Measurements from ENCODE around the gene NRF1. TPM values are rescaled to one million over a fixed set of nuclear protein-coding genes. Genes with fewer than 3 reads are reported as not detected.

NRF1 gene
- total RNA-seq, 1 experiment from 2014 or later = 14.0 TPM

DNA sequence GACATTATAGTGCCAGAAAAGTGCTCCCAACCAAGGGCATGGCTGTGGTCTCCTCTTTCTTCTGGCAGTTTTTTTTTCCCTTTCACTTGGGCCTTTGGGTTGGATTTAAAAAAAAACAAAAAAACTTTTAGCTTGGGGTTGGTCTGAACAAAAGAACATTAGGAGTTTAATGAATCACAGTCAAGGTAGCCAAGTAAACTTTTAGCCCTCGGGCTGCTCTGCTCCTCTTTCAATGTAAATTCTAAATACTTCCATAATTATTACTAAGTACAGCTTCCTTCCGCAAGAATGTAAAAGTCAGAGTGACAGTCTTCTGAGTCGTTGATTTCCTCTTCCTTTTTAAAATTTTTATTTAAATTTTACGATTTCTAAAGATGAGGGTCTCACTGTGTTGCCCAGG lies 79.2 kb downstream of the NRF1 start:
- no peak for DNase-seq (ENCODE audit: low read depth, low spot score)
- no peak overlapping the region for H3K27ac ChIP-seq (ENCODE audit: low read length)
- H3K4me1 ChIP-seq (ENCODE audit: control insufficient read depth, insufficient read depth, low read length) = no peaks in the 10 kb centered on the region
- H3K9me3 ChIP-seq (ENCODE audit: control insufficient read depth, insufficient read depth, low read depth, low read length) = no peaks in the 10 kb centered on the region
- H3K27me3 ChIP-seq (ENCODE audit: control insufficient read depth, insufficient read depth, low read length) = no peaks in the 10 kb centered on the region
- TF ChIP-seq, protein P1, sequence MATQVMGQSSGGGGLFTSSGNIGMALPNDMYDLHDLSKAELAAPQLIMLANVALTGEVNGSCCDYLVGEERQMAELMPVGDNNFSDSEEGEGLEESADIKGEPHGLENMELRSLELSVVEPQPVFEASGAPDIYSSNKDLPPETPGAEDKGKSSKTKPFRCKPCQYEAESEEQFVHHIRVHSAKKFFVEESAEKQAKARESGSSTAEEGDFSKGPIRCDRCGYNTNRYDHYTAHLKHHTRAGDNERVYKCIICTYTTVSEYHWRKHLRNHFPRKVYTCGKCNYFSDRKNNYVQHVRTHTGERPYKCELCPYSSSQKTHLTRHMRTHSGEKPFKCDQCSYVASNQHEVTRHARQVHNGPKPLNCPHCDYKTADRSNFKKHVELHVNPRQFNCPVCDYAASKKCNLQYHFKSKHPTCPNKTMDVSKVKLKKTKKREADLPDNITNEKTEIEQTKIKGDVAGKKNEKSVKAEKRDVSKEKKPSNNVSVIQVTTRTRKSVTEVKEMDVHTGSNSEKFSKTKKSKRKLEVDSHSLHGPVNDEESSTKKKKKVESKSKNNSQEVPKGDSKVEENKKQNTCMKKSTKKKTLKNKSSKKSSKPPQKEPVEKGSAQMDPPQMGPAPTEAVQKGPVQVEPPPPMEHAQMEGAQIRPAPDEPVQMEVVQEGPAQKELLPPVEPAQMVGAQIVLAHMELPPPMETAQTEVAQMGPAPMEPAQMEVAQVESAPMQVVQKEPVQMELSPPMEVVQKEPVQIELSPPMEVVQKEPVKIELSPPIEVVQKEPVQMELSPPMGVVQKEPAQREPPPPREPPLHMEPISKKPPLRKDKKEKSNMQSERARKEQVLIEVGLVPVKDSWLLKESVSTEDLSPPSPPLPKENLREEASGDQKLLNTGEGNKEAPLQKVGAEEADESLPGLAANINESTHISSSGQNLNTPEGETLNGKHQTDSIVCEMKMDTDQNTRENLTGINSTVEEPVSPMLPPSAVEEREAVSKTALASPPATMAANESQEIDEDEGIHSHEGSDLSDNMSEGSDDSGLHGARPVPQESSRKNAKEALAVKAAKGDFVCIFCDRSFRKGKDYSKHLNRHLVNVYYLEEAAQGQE (IDR thresholded peaks at IDR 0.05; ENCODE audit: insufficient read depth in 1 of 2, low read depth in 2 of 2, low read length in 1 of 2) = no peak
- TF ChIP-seq POLR2AphosphoS5 (IDR thresholded peaks at IDR 0.05; ENCODE audit: low read depth, low read length) = no peak
- no peak for TF ChIP-seq SIN3A (IDR thresholded peaks at IDR 0.05; ENCODE audit: borderline replicate concordance, insufficient read depth, low read depth, low read length)
- TF ChIP-seq TCF7L2 (IDR thresholded peaks at IDR 0.05; ENCODE audit: low read depth, low read length) = no peak
- TF ChIP-seq, protein P2, sequence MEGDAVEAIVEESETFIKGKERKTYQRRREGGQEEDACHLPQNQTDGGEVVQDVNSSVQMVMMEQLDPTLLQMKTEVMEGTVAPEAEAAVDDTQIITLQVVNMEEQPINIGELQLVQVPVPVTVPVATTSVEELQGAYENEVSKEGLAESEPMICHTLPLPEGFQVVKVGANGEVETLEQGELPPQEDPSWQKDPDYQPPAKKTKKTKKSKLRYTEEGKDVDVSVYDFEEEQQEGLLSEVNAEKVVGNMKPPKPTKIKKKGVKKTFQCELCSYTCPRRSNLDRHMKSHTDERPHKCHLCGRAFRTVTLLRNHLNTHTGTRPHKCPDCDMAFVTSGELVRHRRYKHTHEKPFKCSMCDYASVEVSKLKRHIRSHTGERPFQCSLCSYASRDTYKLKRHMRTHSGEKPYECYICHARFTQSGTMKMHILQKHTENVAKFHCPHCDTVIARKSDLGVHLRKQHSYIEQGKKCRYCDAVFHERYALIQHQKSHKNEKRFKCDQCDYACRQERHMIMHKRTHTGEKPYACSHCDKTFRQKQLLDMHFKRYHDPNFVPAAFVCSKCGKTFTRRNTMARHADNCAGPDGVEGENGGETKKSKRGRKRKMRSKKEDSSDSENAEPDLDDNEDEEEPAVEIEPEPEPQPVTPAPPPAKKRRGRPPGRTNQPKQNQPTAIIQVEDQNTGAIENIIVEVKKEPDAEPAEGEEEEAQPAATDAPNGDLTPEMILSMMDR (IDR thresholded peaks at IDR 0.05) = no peak
- no peak overlapping the region for H3K4me3 ChIP-seq (ENCODE audit: low read depth in 2 of 2, low read length in 2 of 2)
- ChIA-PET CTCF (interaction anchor here (0.7 kb wide), 1 partner anchor 133 kb away, joined by 3 read pairs; no protein-coding TSS in a partner anchor), POLR2A (no interaction called here)
- in situ Hi-C loops (cut with HindIII; ENCODE audit: low pct_unique_long_range_greater_than_20kb, low sequenced_read_pairs) = no loop called here
- intact Hi-C loops (cut with micrococcal nuclease; ENCODE audit: unreplicated experiment) = no loop called here
- ATAC-seq = no peak
- no TSS peak for BruUV-seq (replicated peaks)
- H3K36me3 ChIP-seq (ENCODE audit: control insufficient read depth, insufficient read depth, low read length) = no peaks in the 10 kb centered on the region

DNA sequence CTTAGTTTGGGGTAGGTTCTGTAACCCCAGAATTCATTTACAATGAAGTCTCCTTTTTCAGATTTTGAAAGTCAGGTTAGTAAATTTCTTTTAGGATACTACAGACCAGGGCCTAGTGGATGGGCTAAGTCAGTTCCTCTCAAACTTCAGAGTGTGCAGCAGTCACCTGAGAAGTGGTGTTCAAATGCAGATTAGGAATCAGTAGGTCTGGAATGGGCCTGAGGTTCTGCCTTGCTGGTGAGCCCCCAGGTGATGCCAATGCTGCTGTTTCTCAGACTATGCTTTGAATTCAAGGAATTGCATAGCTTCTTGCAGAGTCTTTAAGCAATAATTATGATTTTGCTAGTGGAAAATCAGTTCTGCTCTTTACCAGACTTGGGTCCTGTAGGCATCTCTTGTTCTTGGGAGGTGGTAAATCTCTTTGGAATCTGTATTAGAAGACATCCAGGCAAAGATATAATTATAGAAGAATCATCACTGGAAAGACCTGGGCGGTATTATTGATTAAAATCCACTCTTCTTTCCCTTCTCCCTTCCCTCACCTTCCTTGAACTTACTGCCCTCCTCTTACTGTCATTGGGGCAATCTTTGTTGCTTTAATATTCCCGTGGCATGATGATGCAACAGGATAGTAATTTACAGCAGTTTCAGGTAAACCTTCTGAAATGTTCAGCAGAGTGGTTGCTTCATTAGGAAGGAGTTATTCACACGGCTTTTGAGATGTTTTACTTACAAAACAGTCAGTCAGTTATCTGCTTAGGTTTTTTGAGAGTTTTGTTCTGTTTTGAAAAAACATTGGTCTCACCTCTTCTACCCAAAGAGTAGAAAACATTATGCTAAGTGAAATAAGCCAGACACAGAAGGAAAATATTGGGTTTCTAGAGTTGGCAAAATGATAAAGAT lies 87.2 kb downstream of the NRF1 start:
- Histone ChIP-seq H3K27me3 (ENCODE audit: control insufficient read depth, insufficient read depth, low read length) (no peaks in the 10 kb centered on the region), H3K27ac (ENCODE audit: low read length) (no peak overlapping the region), H3K36me3 (ENCODE audit: control insufficient read depth, insufficient read depth, low read length) (no peaks in the 10 kb centered on the region; the same call in 1 of the 2 replicates), H3K9me3 (ENCODE audit: control insufficient read depth, insufficient read depth, low read depth, low read length) (no peaks in the 10 kb centered on the region), H3K4me3 (ENCODE audit: low read depth in 2 of 2, low read length in 2 of 2) (no peak overlapping the region), H3K4me1 (ENCODE audit: control insufficient read depth, insufficient read depth, low read length) (no peaks in the 10 kb centered on the region)
- CTCF ChIA-PET = no interaction called here
- DNase-seq (ENCODE audit: low read depth, low spot score) = no peak
- intact Hi-C loops (cut with micrococcal nuclease; ENCODE audit: unreplicated experiment) (no loop called here), in situ Hi-C loops (cut with HindIII; ENCODE audit: low pct_unique_long_range_greater_than_20kb, low sequenced_read_pairs) (no loop called here)
- ATAC-seq = no peak
- BruUV-seq (replicated peaks) = no TSS peak
- no peak for TF ChIP-seq POLR2AphosphoS5 (IDR thresholded peaks at IDR 0.05; ENCODE audit: low read depth, low read length)
- TF ChIP-seq, protein P1 (IDR thresholded peaks at IDR 0.05; ENCODE audit: insufficient read depth in 1 of 2, low read depth in 2 of 2, low read length in 1 of 2) = no peak
- POLR2A ChIA-PET = no interaction called here
